PC-3 (cell line): ENCODE data around the gene DGKZ. TPM values are rescaled to one million over a fixed set of nuclear protein-coding genes. Genes with fewer than 3 reads are reported as not detected.

Source experiments
- ATAC-seq: fragments of 200-7000 bp; cut with Tn5 transposase; 2 replicates; pipeline ENCODE4 v1.9.1; 2020; ENCODE audit warnings: mild to moderate bottlenecking, moderate library complexity
- BruUV-seq: library from RNA; stranded (reverse); fragments of 400-500 nt; replicated peaks from 2 replicates; lab custom pipeline; 2021; lab: Mats Ljungman, UMichigan
- CTCF ChIA-PET: fragments of 300-600 bp; sonication (Branson Sonifier 250); formaldehyde crosslinking; loops from one replicate; lab custom pipeline; 2022; ENCODE audit warnings: antibody characterized with exemption; lab: Charles Lee
- POLR2A ChIA-PET: fragments of 300-600 bp; sonication (Branson Sonifier 250); formaldehyde crosslinking; loops from one replicate; lab custom pipeline; 2022; ENCODE audit warnings: antibody characterized with exemption; ENCODE audit not compliant: unreplicated experiment; lab: Charles Lee
- DNase-seq: peaks from one replicate; pipeline ENCODE4 v3.0.0-alpha.2; 2015
- H2AFZ ChIP-seq: fragments of 300-600 bp; sonication (generic); 2 replicates; pipeline ENCODE4 v1.6.0; 2016; ENCODE audit warnings: antibody characterized with exemption, low read length
- H3F3A ChIP-seq: fragments of 300-600 bp; sonication (generic); one replicate; pipeline ENCODE4 v1.6.0; 2017; ENCODE audit warnings: antibody characterized with exemption, low read length, control low read depth, mild to moderate bottlenecking; ENCODE audit not compliant: unreplicated experiment
- H3K27ac ChIP-seq: fragments of 300-600 bp; sonication (generic); 2 replicates; pipeline ENCODE4 v1.5.1; 2016; ENCODE audit warnings: mild to moderate bottlenecking, low read length
- H3K27me3 ChIP-seq: fragments of 300-600 bp; sonication (generic); 2 replicates; pipeline ENCODE4 v1.6.1; 2016; ENCODE audit warnings: low read length, mixed read lengths
- H3K36me3 ChIP-seq: fragments of 300-600 bp; sonication (generic); 2 replicates; pipeline ENCODE4 v1.6.1; 2016; ENCODE audit warnings: low read depth, mixed run types, low read length, mixed read lengths
- H3K4me1 ChIP-seq: fragments of 300-600 bp; sonication (generic); 2 replicates; pipeline ENCODE4 v1.5.1; 2016; ENCODE audit warnings: low read length; ENCODE audit not compliant: insufficient read depth
- H3K4me2 ChIP-seq: fragments of 300-600 bp; sonication (generic); 2 replicates; pipeline ENCODE4 v1.6.0; 2016; ENCODE audit warnings: low read length
- H3K4me3 ChIP-seq: fragments of 300-600 bp; sonication (generic); 2 replicates; pipeline ENCODE4 v1.5.1; 2016; ENCODE audit warnings: mild to moderate bottlenecking, low read length, mixed read lengths
- H3K79me2 ChIP-seq: fragments of 300-600 bp; sonication (generic); 2 replicates; pipeline ENCODE4 v1.6.1; 2017; ENCODE audit warnings: low read length, mixed read lengths
- H3K9ac ChIP-seq: fragments of 300-600 bp; sonication (generic); 2 replicates; pipeline ENCODE4 v1.6.0; 2016; ENCODE audit warnings: mild to moderate bottlenecking, low read length
- H3K9me2 ChIP-seq: fragments of 300-600 bp; sonication (generic); replicated peaks from 2 replicates; pipeline ENCODE4 v1.6.1; 2016; ENCODE audit warnings: mixed run types, low read length, mixed read lengths
- H3K9me3 ChIP-seq: fragments of 300-600 bp; sonication (generic); 2 replicates; pipeline ENCODE4 v1.6.1; 2016; ENCODE audit warnings: low read length, mixed read lengths
- H4K20me1 ChIP-seq: fragments of 300-600 bp; sonication (generic); 2 replicates; pipeline ENCODE4 v1.6.1; 2016; ENCODE audit warnings: low read length, mixed read lengths
- EZH2 ChIP-seq: fragments of 300-600 bp; sonication (generic); IDR thresholded peaks from one replicate; pipeline ENCODE4 v1.6.1; 2017; ENCODE audit warnings: antibody characterized with exemption, mild to moderate bottlenecking, low read length; ENCODE audit not compliant: unreplicated experiment
- EZH2phosphoT487 ChIP-seq: fragments of 300-600 bp; sonication (generic); IDR thresholded peaks from 2 replicates; pipeline ENCODE4 v1.6.1; 2018; ENCODE audit warnings: mild to moderate bottlenecking, antibody characterized with exemption, low read length, borderline replicate concordance
- intact Hi-C: fragments of 100-400 bp; cut with micrococcal nuclease; formaldehyde crosslinking; loops from 2 replicates; pipeline ENCODE4 v1.9.0; 2023
- total RNA-seq: library from RNA; depleted of rRNA; stranded (reverse); fragments of >200 nt; gene quantifications from 2 replicates; pipeline ENCODE4 v1.2.3, GENCODE V29; 2014
- TF ChIP-seq, protein P1 (sequence below): fragments of 300-600 bp; sonication (generic); conservative IDR thresholded peaks from 2 replicates; pipeline ENCODE4 v1.5.1; 2017; ENCODE audit warnings: antibody characterized with exemption, low read depth, mild to moderate bottlenecking, low read length

Gene DGKZ
- total RNA-seq, 1 experiment from 2014 or later = 70.2 TPM

DNA sequence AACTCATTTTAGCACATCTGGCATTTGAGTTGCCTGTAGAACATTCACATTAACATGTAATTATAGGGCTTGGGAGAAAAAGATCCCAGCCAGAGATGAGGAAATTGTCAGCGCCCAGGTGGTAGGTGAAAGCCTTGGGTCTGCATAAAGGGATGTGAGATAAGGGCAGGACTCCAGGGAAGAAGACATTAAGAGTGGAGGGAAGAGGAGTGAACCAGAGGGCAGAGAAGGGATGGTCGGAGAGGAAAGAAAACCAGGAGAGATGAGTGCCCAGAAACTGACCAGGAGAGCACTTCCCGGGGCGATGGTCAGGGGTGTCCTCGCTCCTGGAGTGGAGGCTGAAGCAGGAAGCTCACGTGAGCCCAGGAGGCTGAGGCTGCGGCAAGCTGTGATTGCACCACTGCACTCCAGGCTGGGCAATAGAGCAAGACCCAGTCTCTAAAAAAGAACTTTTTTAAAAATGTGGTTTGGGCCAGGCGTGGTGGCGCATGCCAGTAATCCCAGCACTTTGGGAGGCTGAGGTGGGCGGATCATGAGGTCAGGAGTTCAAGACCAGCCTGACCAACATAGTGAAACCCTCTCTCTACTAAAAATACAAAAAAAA lies 20.3 kb upstream of the DGKZ start:
- Histone ChIP-seq H3K27me3 (peaks cover 15% of the 10 kb centered on the region), H3K36me3 (no peaks in the 10 kb centered on the region), H2AFZ (no peak overlapping the region), H3K27ac (no peak overlapping the region), H3K9ac (no peak overlapping the region), H3K4me3 (no peak overlapping the region), H3K79me2 (no peaks in the 10 kb centered on the region), H3F3A (no peaks in the 10 kb centered on the region), H3K9me2 (no peaks in the 10 kb centered on the region), H3K4me1 (no peaks in the 10 kb centered on the region), H4K20me1 (no peaks in the 10 kb centered on the region), H3K9me3 (no peaks in the 10 kb centered on the region), H3K4me2 (no peak overlapping the region)
- intact Hi-C loops = no loop called here
- ChIA-PET POLR2A (no interaction called here), CTCF (no interaction called here)
- DNase-seq (no peak), ATAC-seq (no peak)
- BruUV-seq = no TSS peak
- TF ChIP-seq EZH2phosphoT487 = no peak
- TF ChIP-seq EZH2 = no peak
- TF ChIP-seq, protein P1, sequence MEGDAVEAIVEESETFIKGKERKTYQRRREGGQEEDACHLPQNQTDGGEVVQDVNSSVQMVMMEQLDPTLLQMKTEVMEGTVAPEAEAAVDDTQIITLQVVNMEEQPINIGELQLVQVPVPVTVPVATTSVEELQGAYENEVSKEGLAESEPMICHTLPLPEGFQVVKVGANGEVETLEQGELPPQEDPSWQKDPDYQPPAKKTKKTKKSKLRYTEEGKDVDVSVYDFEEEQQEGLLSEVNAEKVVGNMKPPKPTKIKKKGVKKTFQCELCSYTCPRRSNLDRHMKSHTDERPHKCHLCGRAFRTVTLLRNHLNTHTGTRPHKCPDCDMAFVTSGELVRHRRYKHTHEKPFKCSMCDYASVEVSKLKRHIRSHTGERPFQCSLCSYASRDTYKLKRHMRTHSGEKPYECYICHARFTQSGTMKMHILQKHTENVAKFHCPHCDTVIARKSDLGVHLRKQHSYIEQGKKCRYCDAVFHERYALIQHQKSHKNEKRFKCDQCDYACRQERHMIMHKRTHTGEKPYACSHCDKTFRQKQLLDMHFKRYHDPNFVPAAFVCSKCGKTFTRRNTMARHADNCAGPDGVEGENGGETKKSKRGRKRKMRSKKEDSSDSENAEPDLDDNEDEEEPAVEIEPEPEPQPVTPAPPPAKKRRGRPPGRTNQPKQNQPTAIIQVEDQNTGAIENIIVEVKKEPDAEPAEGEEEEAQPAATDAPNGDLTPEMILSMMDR = no peak

DNA sequence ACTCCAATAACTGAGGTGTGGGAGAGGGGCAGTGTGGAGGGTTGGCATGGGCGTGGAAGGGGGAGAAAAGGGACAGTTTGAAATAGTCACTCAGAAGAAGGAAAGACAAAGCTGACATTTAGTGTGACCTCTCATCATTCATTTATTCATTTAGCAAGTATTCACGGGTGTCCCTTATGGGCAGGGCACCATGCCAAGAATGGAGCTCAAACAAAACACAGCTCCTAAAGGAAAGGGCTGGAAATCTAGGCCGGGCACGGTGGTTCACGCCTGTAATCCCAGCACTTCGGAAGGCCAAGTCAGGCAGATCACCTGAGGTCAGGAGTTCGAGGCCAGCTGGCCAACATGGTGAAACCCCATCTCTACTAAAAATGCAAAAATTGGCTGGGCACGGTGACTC lies 19.4 kb upstream of the DGKZ start:
- Histone ChIP-seq H4K20me1 (no peaks in the 10 kb centered on the region), H3K9me2 (no peaks in the 10 kb centered on the region), H3K27ac (no peak overlapping the region), H3K4me3 (no peak overlapping the region), H3K79me2 (no peaks in the 10 kb centered on the region), H3F3A (no peaks in the 10 kb centered on the region), H3K4me2 (no peak overlapping the region), H3K27me3 (peaks cover 15% of the 10 kb centered on the region), H2AFZ (no peak overlapping the region), H3K36me3 (no peaks in the 10 kb centered on the region), H3K9ac (no peak overlapping the region), H3K9me3 (no peaks in the 10 kb centered on the region), H3K4me1 (no peaks in the 10 kb centered on the region)
- no peak for ATAC-seq
- POLR2A ChIA-PET = interaction anchor here (0.6 to 0.7 kb wide), 2 partner anchors 29 to 46 kb away, joined by 3 to 7 read pairs; no protein-coding TSS in a partner anchor
- DNase-seq = no peak
- no peak for TF ChIP-seq EZH2phosphoT487
- no peak for TF ChIP-seq EZH2
- BruUV-seq = no TSS peak
- CTCF ChIA-PET = no interaction called here
- intact Hi-C loops = no loop called here

DNA sequence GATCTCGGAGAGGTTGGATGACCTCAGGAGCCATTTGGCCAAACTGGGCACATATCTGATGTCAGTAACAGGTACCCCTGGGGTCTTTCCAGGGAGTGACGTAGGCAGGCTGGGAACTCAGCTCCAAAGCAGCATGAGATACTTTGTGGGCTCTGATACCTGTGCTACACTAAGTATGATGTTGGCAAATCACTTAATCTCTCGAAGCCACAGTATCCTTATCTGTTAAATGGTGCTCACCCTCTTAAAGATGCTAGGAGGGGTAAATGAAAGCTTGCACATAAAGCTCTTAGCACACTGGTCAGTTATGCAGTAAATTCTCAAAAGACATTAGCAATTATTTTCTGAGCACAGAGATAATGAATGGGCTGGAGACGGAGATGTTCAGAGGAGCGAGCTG lies 17.1 kb upstream of the DGKZ start:
- no peaks in the 10 kb centered on the region for H3F3A ChIP-seq
- ATAC-seq (no peak), DNase-seq (no peak)
- H3K9me3 ChIP-seq = no peaks in the 10 kb centered on the region
- no peak overlapping the region for H3K4me2 ChIP-seq
- H3K4me3 ChIP-seq = no peak overlapping the region
- no peak overlapping the region for H3K27ac ChIP-seq
- H4K20me1 ChIP-seq = no peaks in the 10 kb centered on the region
- H2AFZ ChIP-seq = no peak overlapping the region
- H3K4me1 ChIP-seq = no peaks in the 10 kb centered on the region
- CTCF ChIA-PET = no interaction called here
- H3K27me3 ChIP-seq = peaks cover 15% of the 10 kb centered on the region
- no peaks in the 10 kb centered on the region for H3K79me2 ChIP-seq
- H3K36me3 ChIP-seq = no peaks in the 10 kb centered on the region
- POLR2A ChIA-PET = no interaction called here
- intact Hi-C loops = no loop called here
- no peak overlapping the region for H3K9ac ChIP-seq
- BruUV-seq = no TSS peak
- no peaks in the 10 kb centered on the region for H3K9me2 ChIP-seq
- TF ChIP-seq EZH2phosphoT487 (no peak), EZH2 (no peak)
- TF ChIP-seq, protein P1 = no peak
